BJ (cell line): ENCODE measurements around the gene ZNF462. TPM values are rescaled to one million over a fixed set of nuclear protein-coding genes. Genes with fewer than 3 reads are reported as not detected.

Experiments used
- CTCF ChIA-PET: fragments of 350-600 bp; formaldehyde crosslinking; extraction: SDS; loops from one replicate; lab custom pipeline; 2021; ENCODE audit warnings: antibody characterized with exemption, inconsistent platforms; lab: Yijun Ruan, JAX
- POLR2A ChIA-PET: fragments of 300-600 bp; sonication (Branson Sonifier 250); formaldehyde crosslinking; extraction: SDS; loops from one replicate; lab custom pipeline; 2021; ENCODE audit warnings: antibody characterized with exemption; lab: Charles Lee
- DNase-seq: peaks from one replicate; pipeline ENCODE4 v3.0.0-alpha.2; 2011; ENCODE audit warnings: low read depth
- H3K27me3 ChIP-seq: 2 replicates; pipeline ENCODE4 v1.6.0; 2011; ENCODE audit warnings: low read length; ENCODE audit not compliant: control insufficient read depth, insufficient read depth
- H3K36me3 ChIP-seq: 2 replicates; pipeline ENCODE4 v1.5.1; 2011; ENCODE audit warnings: low read length; ENCODE audit not compliant: control insufficient read depth, insufficient read depth
- H3K4me3 ChIP-seq: 2 replicates; pipeline ENCODE4 v1.5.1; 2011; ENCODE audit warnings: low read depth, mild to moderate bottlenecking, control low read depth, low read length
- polyA plus RNA-seq: library from polyadenylated mRNA; depleted of rRNA; stranded (reverse); fragments of >200 nt; gene quantifications from 2 replicates; pipeline ENCODE4 v1.2.3, GENCODE V29; 2011
- TF ChIP-seq, protein P1 (sequence below): IDR thresholded peaks from 2 replicates; pipeline ENCODE4 v1.5.1; 2011; ENCODE audit warnings: low read depth, mild to moderate bottlenecking, control low read depth, inconsistent platforms, low read length, moderate library complexity; ENCODE audit not compliant: insufficient read depth

The ZNF462 gene
- polyA plus RNA-seq, 1 experiment = 3.5 TPM

DNA sequence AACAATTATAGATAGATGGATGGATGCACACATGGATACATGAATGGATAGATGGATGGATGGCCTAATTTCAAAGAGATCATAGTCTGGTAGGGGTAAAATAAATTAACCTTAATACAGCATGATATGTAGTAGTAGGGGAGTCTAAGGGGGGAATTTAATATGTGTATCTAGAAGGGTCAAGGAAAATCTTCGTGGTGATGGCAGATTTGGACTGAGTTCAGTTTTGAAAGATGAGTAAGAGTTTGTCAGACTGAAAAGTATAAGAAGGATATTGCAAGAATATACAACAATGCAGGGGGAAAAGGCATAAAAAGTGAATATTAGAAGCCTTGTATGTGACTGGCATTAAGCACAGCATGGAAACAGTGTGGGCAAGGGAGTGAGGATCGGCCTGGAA, 98.7 kb downstream of the ZNF462 start:
- POLR2A ChIA-PET = no interaction called here
- TF ChIP-seq, protein P1, sequence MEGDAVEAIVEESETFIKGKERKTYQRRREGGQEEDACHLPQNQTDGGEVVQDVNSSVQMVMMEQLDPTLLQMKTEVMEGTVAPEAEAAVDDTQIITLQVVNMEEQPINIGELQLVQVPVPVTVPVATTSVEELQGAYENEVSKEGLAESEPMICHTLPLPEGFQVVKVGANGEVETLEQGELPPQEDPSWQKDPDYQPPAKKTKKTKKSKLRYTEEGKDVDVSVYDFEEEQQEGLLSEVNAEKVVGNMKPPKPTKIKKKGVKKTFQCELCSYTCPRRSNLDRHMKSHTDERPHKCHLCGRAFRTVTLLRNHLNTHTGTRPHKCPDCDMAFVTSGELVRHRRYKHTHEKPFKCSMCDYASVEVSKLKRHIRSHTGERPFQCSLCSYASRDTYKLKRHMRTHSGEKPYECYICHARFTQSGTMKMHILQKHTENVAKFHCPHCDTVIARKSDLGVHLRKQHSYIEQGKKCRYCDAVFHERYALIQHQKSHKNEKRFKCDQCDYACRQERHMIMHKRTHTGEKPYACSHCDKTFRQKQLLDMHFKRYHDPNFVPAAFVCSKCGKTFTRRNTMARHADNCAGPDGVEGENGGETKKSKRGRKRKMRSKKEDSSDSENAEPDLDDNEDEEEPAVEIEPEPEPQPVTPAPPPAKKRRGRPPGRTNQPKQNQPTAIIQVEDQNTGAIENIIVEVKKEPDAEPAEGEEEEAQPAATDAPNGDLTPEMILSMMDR = no peak
- CTCF ChIA-PET = no interaction called here
- Histone ChIP-seq H3K27me3 (no peaks in the 10 kb centered on the region), H3K36me3 (no peaks in the 10 kb centered on the region), H3K4me3 (no peak overlapping the region)
- no peak for DNase-seq

DNA sequence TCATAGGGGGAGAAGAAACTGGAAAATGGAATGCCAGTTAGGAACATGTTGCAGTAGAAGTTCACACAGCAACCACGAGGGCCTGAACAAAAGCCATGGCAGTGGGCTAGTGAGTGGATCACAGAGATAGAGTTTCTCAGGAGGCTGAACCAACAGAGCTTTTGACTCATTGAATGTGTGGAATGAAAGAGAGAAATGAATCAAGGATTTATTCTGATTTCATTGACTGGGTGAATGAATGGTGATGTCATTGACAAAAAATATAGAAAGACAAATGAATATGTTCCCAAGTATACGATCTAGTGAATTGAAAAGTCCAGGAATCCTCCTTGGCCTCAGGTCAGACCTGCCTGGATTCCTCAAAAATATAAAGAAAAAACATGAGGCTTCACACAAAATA, 99.2 kb downstream of the ZNF462 start:
- Histone ChIP-seq H3K27me3 (no peaks in the 10 kb centered on the region), H3K4me3 (no peak overlapping the region), H3K36me3 (no peaks in the 10 kb centered on the region)
- TF ChIP-seq, protein P1 = no peak
- DNase-seq = no peak
- ChIA-PET POLR2A (interaction anchor here (0.6 kb wide), 1 partner anchor 10 kb away, joined by 3 read pairs; no protein-coding TSS in a partner anchor), CTCF (no interaction called here)

DNA sequence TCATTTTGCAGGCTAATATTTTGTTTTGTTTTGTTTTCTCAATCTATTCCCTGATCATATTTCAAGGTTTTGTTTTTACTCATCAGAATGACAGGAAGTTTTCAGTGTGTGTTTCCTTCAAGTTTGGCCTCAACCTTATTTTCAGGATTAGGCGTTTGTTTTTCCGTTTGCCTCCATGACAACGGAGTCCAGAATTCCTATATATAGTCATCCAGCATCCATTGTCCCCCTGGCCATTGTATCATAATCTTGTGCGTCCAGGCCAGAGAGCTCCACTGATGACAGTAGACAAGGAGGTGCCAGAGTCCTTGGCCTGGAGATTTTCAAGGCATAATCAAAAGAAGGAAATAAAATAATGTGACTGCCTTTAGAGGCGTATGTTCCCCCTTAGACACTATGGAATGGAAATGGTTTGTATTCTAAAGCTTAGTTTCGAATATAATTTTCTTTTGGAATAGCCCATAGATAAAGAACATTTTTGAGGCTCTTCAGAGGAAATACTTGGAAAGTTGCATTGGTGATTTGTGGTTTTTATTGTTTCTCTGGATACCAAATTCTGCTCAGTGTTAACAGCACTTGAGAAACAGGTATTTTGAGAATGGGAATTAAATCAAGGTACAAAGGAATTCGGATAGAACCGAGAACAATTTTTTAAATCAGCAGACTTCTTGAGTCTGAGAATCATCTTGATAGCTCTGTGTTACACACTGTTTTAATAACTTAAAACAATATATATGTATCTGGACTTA, 99.8 kb downstream of the ZNF462 start:
- POLR2A ChIA-PET = interaction anchor here (0.6 kb wide), 1 partner anchor 10 kb away, joined by 3 read pairs; no protein-coding TSS in a partner anchor

DNA sequence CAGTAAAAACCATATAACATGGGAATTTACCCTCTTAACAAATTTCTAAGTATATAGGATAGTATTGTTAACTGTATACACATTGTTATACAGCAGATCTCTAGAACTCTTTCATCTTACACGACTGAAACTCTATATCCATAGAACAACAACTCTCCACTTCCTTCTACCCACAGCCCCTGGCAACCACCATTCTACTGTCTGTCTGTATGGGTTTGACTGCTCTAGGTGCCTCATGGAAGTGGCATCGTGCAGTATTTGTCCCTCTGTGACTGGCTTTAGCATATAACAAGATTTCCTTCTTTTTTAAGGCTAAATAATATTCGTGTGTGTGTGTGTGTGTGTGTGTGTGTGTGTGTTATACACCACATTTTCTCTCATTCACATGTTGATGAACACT, 100.7 kb downstream of the ZNF462 start:
- CTCF ChIA-PET = no interaction called here
- no peak for DNase-seq
- Histone ChIP-seq H3K4me3 (no peak overlapping the region), H3K36me3 (no peaks in the 10 kb centered on the region), H3K27me3 (no peaks in the 10 kb centered on the region)
- POLR2A ChIA-PET = no interaction called here
- TF ChIP-seq, protein P1 = no peak

More for the DNA sequence above, 99.8 kb downstream of the ZNF462 start:
- TF ChIP-seq, protein P1 = no peak
- H3K27me3 ChIP-seq = no peaks in the 10 kb centered on the region
- CTCF ChIA-PET = no interaction called here
- DNase-seq = no peak
- no peaks in the 10 kb centered on the region for H3K36me3 ChIP-seq
- no peak overlapping the region for H3K4me3 ChIP-seq

DNA sequence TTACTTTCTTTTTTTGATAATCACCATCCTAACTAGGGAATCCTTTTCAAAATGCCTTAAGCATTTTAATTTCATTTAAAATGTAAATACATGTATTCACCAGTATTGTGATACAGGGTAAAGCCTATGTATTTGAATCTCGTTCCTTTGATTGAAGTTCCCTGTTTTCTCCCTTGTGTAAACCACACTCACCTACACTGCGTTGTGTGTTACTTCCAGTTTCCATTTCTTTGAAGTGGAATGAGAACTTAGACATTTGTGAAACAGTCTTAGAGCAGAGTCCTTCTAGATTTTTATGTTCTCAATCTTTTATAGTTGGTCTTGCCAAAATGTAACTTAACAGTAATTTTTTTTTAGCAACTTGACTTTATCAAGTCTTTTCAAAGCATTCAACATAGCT, 101.4 kb downstream of the ZNF462 start:
- POLR2A ChIA-PET = no interaction called here
- H3K4me3 ChIP-seq = no peak overlapping the region

More for the DNA sequence above, 101.4 kb downstream of the ZNF462 start:
- H3K27me3 ChIP-seq = no peaks in the 10 kb centered on the region
- no peaks in the 10 kb centered on the region for H3K36me3 ChIP-seq
- CTCF ChIA-PET = interaction anchor here (1.4 kb wide), 1 partner anchor 18 kb away, joined by 3 read pairs; no protein-coding TSS in a partner anchor
- no peak for DNase-seq
- TF ChIP-seq, protein P1 = no peak
